K562 (cell line): ENCODE results near the gene MTOR. TPM values are rescaled to one million over a fixed set of nuclear protein-coding genes. Genes with fewer than 3 reads are reported as not detected.

ENCODE experiments used
- ATAC-seq: fragments of 200-7000 bp; cut with Tn5 transposase; 3 replicates; pipeline ENCODE4 v1.9.1; 2020; ENCODE audit warnings: moderate library complexity
- BruUV-seq: library from RNA; stranded (reverse); fragments of 400-500 nt; replicated peaks from 2 replicates; lab custom pipeline; 2021; lab: Mats Ljungman, UMichigan
- CTCF ChIA-PET: fragments of 300-600 bp; formaldehyde crosslinking; extraction: SDS; loops from one replicate; lab custom pipeline; 2021; ENCODE audit warnings: low intra/inter-chr PET ratio; lab: Yijun Ruan, JAX
- POLR2A ChIA-PET: fragments of 300-600, 350-650 bp; sonication (Branson Sonifier 250); formaldehyde crosslinking; extraction: SDS; loops from one replicate; lab custom pipeline; 2021; ENCODE audit warnings: antibody characterized with exemption, inconsistent platforms; lab: Yijun Ruan, JAX
- DNase-seq, 4 experiments: peaks; one replicate each; pipeline versions ENCODE4 v3.0.0 to v3.0.0-alpha.2; 2011 to 2018; ENCODE audit warnings: low spot score in 3 of 4, mixed read lengths in 3 of 4; ENCODE audit errors: extremely low read depth in 1 of 4
- FAIRE-seq: peaks from 2 replicates; lab custom pipeline; 2011; peaks lifted over from hg19 to GRCh38; lab: Jason Lieb, UNC
- H2AFZ ChIP-seq: 2 replicates; pipeline ENCODE4 v1.6.0; 2011; ENCODE audit warnings: low read depth, low read length, control low read depth, inconsistent platforms
- H3K27ac ChIP-seq: fragments of 200-600 bp; 3 replicates; pipeline ENCODE4 v1.8.0; 2011; ENCODE audit warnings: low read depth, mild to moderate bottlenecking, control low read depth, inconsistent platforms, low read length, moderate library complexity, mixed read lengths; ENCODE audit errors: extremely low read depth
- H3K27me3 ChIP-seq, 2 experiments: fragments of 300-600 bp in 1 of 2; 2 replicates in 1 of 2; 3 replicates in 1 of 2; pipeline versions ENCODE4 v1.6.0 to v1.8.0; 2011; ENCODE audit warnings: inconsistent platforms in 2 of 2, low read length in 2 of 2, mild to moderate bottlenecking in 1 of 2, mixed read lengths in 1 of 2, moderate library complexity in 1 of 2; ENCODE audit not compliant: control insufficient read depth in 2 of 2, insufficient read depth in 2 of 2
- H3K36me3 ChIP-seq: fragments of 300-600 bp; 3 replicates; pipeline ENCODE4 v1.8.0; 2011; ENCODE audit warnings: mild to moderate bottlenecking, low read length, inconsistent platforms; ENCODE audit not compliant: control insufficient read depth, insufficient read depth
- H3K4me1 ChIP-seq, 2 experiments: fragments of 200-600 bp in 1 of 2; replicated peaks in 1 of 2; 2 replicates in 1 of 2; 3 replicates in 1 of 2; pipeline versions ENCODE4 v1.5.1 to v1.8.0; 2011; ENCODE audit warnings: inconsistent platforms in 2 of 2, low read length in 2 of 2, mild to moderate bottlenecking in 1 of 2, mixed read lengths in 1 of 2, moderate library complexity in 1 of 2; ENCODE audit not compliant: control insufficient read depth in 2 of 2, insufficient read depth in 2 of 2
- H3K4me2 ChIP-seq: 2 replicates; pipeline ENCODE4 v1.6.1; 2011; ENCODE audit warnings: low read length, control low read depth, inconsistent platforms, mixed read lengths; ENCODE audit not compliant: insufficient read depth
- H3K4me3 ChIP-seq: fragments of 200-600 bp; sonication (generic), shearing (Covaris generic); 2 replicates; pipeline ENCODE4 v1.5.1; 2016; ENCODE audit warnings: control low read depth, inconsistent platforms
- H3K79me2 ChIP-seq: fragments of 200-600 bp; 3 replicates; pipeline ENCODE4 v1.8.0; 2011; ENCODE audit warnings: low read length, inconsistent platforms; ENCODE audit not compliant: control insufficient read depth, insufficient read depth
- H3K9ac ChIP-seq, 2 experiments: 2 replicates each; pipeline versions ENCODE4 v1.6.0 to v1.6.1; 2011; ENCODE audit warnings: low read depth in 2 of 2, low read length in 2 of 2, control low read depth in 1 of 2, inconsistent platforms in 1 of 2, mild to moderate bottlenecking in 1 of 2, mixed read lengths in 1 of 2; ENCODE audit not compliant: insufficient read depth in 1 of 2
- H3K9me1 ChIP-seq: one replicate; pipeline ENCODE4 v1.6.0; 2011; ENCODE audit warnings: inconsistent platforms, mild to moderate bottlenecking, low read length, moderate library complexity; ENCODE audit not compliant: control insufficient read depth, insufficient read depth
- H3K9me3 ChIP-seq: replicated peaks from 2 replicates; pipeline ENCODE4 v1.5.1; 2011; ENCODE audit warnings: low read depth, low read length, inconsistent platforms; ENCODE audit not compliant: control insufficient read depth, insufficient read depth
- H4K20me1 ChIP-seq: replicated peaks from 2 replicates; pipeline ENCODE4 v1.6.1; 2011; ENCODE audit warnings: low read length, inconsistent platforms, mixed read lengths; ENCODE audit not compliant: control insufficient read depth, insufficient read depth
- CREB5 ChIP-seq: fragments of 250-450 bp; sonication (Bioruptor Pico); IDR thresholded peaks from 2 replicates; pipeline ENCODE4 v1.5.0; 2020; ENCODE audit warnings: mild to moderate bottlenecking
- JUN ChIP-seq, 2 experiments: sonication (generic) in 1 of 2; formaldehyde crosslinking in 1 of 2; IDR thresholded peaks; 2 replicates each; pipeline versions ENCODE4 v1.6.1 to v1.8.0; 2012 to 2022; ENCODE audit warnings: borderline replicate concordance in 2 of 2, mild to moderate bottlenecking in 2 of 2, improper control_type of control experiment in 1 of 2, low read depth in 1 of 2, low read length in 1 of 2, missing genetic modification reagents in 1 of 2
- KLF1 ChIP-seq: fragments of 450-650 bp; IDR thresholded peaks from 2 replicates; pipeline ENCODE4 v1.6.1; 2016; ENCODE audit warnings: missing genetic modification characterization, missing compliant biosample characterization
- MED1 ChIP-seq: sonication (generic); formaldehyde crosslinking; IDR thresholded peaks from 2 replicates; pipeline ENCODE4 v1.8.1; 2023; ENCODE audit warnings: missing genetic modification reagents, borderline replicate concordance
- NR4A1 ChIP-seq, 2 experiments: fragments of 250-450 bp in 1 of 2; fragments of 450-650 bp in 1 of 2; sonication (Bioruptor Pico) in 1 of 2; IDR thresholded peaks; 2 replicates each; pipeline versions ENCODE4 v1.4.0 to v1.6.1; 2016 to 2020; ENCODE audit warnings: mild to moderate bottlenecking in 2 of 2, missing compliant biosample characterization in 1 of 2, missing genetic modification characterization in 1 of 2, moderate library complexity in 1 of 2
- RFX1 ChIP-seq: fragments of 450-650 bp; IDR thresholded peaks from 2 replicates; pipeline ENCODE4 v1.6.1; 2016; ENCODE audit warnings: mild to moderate bottlenecking, moderate library complexity
- RNF219 ChIP-seq: fragments of 250-450 bp; sonication (Bioruptor Pico); IDR thresholded peaks from 2 replicates; pipeline ENCODE4 v1.5.0; 2022; ENCODE audit warnings: mild to moderate bottlenecking
- YY1 ChIP-seq, 3 experiments: IDR thresholded peaks; 2 replicates each; pipeline ENCODE4 v1.6.1; 2011; ENCODE audit warnings: low read length in 2 of 3, mild to moderate bottlenecking in 2 of 3, moderate library complexity in 2 of 3, borderline replicate concordance in 1 of 3, control low read depth in 1 of 3, low read depth in 1 of 3; ENCODE audit not compliant: insufficient read depth in 3 of 3, insufficient replicate concordance in 2 of 3, control insufficient read depth in 1 of 3, insufficient read length in 1 of 3; ENCODE audit errors: extremely low read depth in 1 of 3
- ZFP91 ChIP-seq: sonication (generic); formaldehyde crosslinking; IDR thresholded peaks from 2 replicates; pipeline ENCODE4 v1.8.0; 2022; ENCODE audit warnings: mild to moderate bottlenecking, missing genetic modification reagents
- WGBS: fragments of 100-300 bp; shearing (Covaris generic); methylation state at CpG from one replicate; pipeline ENCODE4 v1.1.6; 2016; ENCODE audit warnings: low coverage, mixed read lengths; ENCODE audit not compliant: insufficient coverage; ENCODE audit errors: missing lambda C conversion rate; 5-methylcytosine and 5-hydroxymethylcytosine counted together
- in situ Hi-C: fragments of 300-500 bp; cut with MboI; formaldehyde crosslinking; loops from 4 replicates; pipeline ENCODE4 v1.15.0; 2018; ENCODE audit warnings: inconsistent platforms, mixed read lengths
- intact Hi-C: fragments of 100-400 bp; cut with micrococcal nuclease; formaldehyde crosslinking; loops from 2 replicates; pipeline ENCODE4 v1.14.2; 2022
- polyA plus RNA-seq, 8 experiments: library from polyadenylated mRNA; depleted of rRNA in 4 of 8; stranded (reverse) in 5 of 8; unstranded in 3 of 8; fragments of >200 nt; fragmentation: Nextera tagmentation in 2 of 8; fragmentation: Illumina TruSeq in 1 of 8; extraction: Ambion mirVana in 2 of 8; extraction: Trizol in 1 of 8; gene quantifications; 2 replicates each; pipeline versions ENCODE4 v1.2.1 to v1.2.3, GENCODE V29; 2011 to 2014; ENCODE audit warnings: inconsistent platforms in 1 of 8, missing spikeins in 1 of 8
- total RNA-seq, 7 experiments: library from RNA; depleted of rRNA in 6 of 7; stranded (reverse); fragments of >200 nt in 6 of 7; fragmentation: Illumina TruSeq in 2 of 7; extraction: Trizol in 2 of 7; gene quantifications; 2 replicates each; pipeline versions ENCODE4 v1.2.1 to v1.2.3, GENCODE V29; 2011 to 2021; ENCODE audit warnings: low replicate concordance in 1 of 7

Gene MTOR
- total and polyA plus RNA-seq, 9 of the 15 experiments (the other 6 are each of a cell fraction or from before 2014, with no cell fraction given), result 11.4 to 71.4 (median 52.2) TPM

- intact Hi-C loops (no loop called here), in situ Hi-C loops (no loop called here)
- CTCF ChIA-PET, result no interaction called here
- H3K9me3 ChIP-seq, result no peaks in the 10 kb centered on the region
- POLR2A ChIA-PET, result interaction anchor here (0.7 to 1.3 kb wide), 5 partner anchors 12 to 201 kb away, joined by 3 to 5 read pairs (median 4); partner anchors contain the start of genes MTOR and UBIAD1
- H3K36me3 ChIP-seq, result peaks cover 92% of the 10 kb centered on the region
- no peak overlapping the region for H2AFZ ChIP-seq
- peaks cover 6% of the 10 kb centered on the region; the same call in 1 of the 2 replicates for H4K20me1 ChIP-seq
- no peak overlapping the region for H3K4me3 ChIP-seq
- H3K79me2 ChIP-seq, result no peaks in the 10 kb centered on the region
- no peak overlapping the region for H3K27ac ChIP-seq
- H3K4me1 ChIP-seq, result no peaks in the 10 kb centered on the region
- H3K27me3 ChIP-seq, result no peaks in the 10 kb centered on the region
- H3K4me2 ChIP-seq, result no peak overlapping the region
- TF ChIP-seq YY1 (IDR thresholded peaks at IDR 0.05; ENCODE audit: borderline replicate concordance in 1 of 3, control insufficient read depth in 1 of 3, extremely low read depth in 1 of 3, insufficient read depth in 3 of 3, insufficient read length in 1 of 3, insufficient replicate concordance in 2 of 3, low read depth in 1 of 3, low read length in 2 of 3) (no peak), NR4A1 (CRISPR knock-in tag; IDR thresholded peaks at IDR 0.05) (no peak), NR4A1 (tag; IDR thresholded peaks at IDR 0.05) (no peak), MED1 (no peak), JUN (IDR thresholded peaks at IDR 0.05; ENCODE audit: borderline replicate concordance, low read depth, low read length) (no peak), JUN (CRISPR knock-in tag; IDR thresholded peaks at IDR 0.05; ENCODE audit: borderline replicate concordance) (no peak), CREB5 (CRISPR knock-in tag) (no peak), RFX1 (no peak), RNF219 (CRISPR knock-in tag) (no peak), KLF1 (tag) (no peak), ZFP91 (CRISPR knock-in tag) (no peak)
- BruUV-seq, result no TSS peak
- no peaks in the 10 kb centered on the region for H3K9me1 ChIP-seq
- no peak overlapping the region for H3K9ac ChIP-seq
- no peak for DNase-seq
- no peak for ATAC-seq
- WGBS, result 98% methylated on average over 6 of the region's 6 CpGs
- no peak for FAIRE-seq
These were observed 25.0 kb downstream of the MTOR start for GRCh38 chr1:11237356-11237755.
